ENCODE results near the gene CDNF.

- TF ChIP-seq CTCF (conservative IDR thresholded peaks at IDR 0.05; ENCODE audit: low read depth, low read length), result no peak
- no peak for TF ChIP-seq EZH2 (IDR thresholded peaks at IDR 0.05; ENCODE audit: borderline replicate concordance, low read depth, low read length, poor library complexity, severe bottlenecking)
Measured at GRCh38 chr10:14826076-14826829, 11.6 kb downstream of the CDNF start.

Measured in A673 (cell line).